HepG2 (cell line): Measurements from ENCODE around the gene SNX21. TPM values are rescaled to one million over a fixed set of nuclear protein-coding genes. Genes with fewer than 3 reads are reported as not detected.

Source experiments
- ATF7-NPFF ChIP-seq: sonication (generic); formaldehyde crosslinking; IDR thresholded peaks from 2 replicates; pipeline ENCODE4 v1.8.1; 2023; ENCODE audit warnings: mild to moderate bottlenecking, low read depth, missing genetic modification reagents, moderate library complexity
- MIER3 ChIP-seq: IDR thresholded peaks from 2 replicates; pipeline ENCODE4 v1.6.1; 2016; ENCODE audit warnings: missing compliant biosample characterization, borderline replicate concordance
- NFE2L1 ChIP-seq: sonication (generic); formaldehyde crosslinking; IDR thresholded peaks from 2 replicates; pipeline ENCODE4 v1.4.0; 2020; ENCODE audit warnings: missing genetic modification reagents, mild to moderate bottlenecking, borderline replicate concordance
- NR2F6 ChIP-seq, 2 experiments: IDR thresholded peaks; 2 replicates each; pipeline ENCODE4 v1.6.1; 2016; ENCODE audit warnings: antibody characterized with exemption in 1 of 2, mild to moderate bottlenecking in 1 of 2
- PLSCR1 ChIP-seq: sonication (generic); formaldehyde crosslinking; IDR thresholded peaks from 2 replicates; pipeline ENCODE4 v1.5.0; 2020; ENCODE audit warnings: missing genetic modification reagents, mild to moderate bottlenecking, borderline replicate concordance
- SALL1 ChIP-seq: sonication (generic); formaldehyde crosslinking; IDR thresholded peaks from 2 replicates; pipeline ENCODE4 v1.8.0; 2022; ENCODE audit warnings: mild to moderate bottlenecking, missing genetic modification reagents
- SETDB1 ChIP-seq: sonication (generic); formaldehyde crosslinking; IDR thresholded peaks from 2 replicates; pipeline ENCODE4 v1.5.1; 2020; ENCODE audit warnings: missing genetic modification reagents, mild to moderate bottlenecking, borderline replicate concordance
- SP2 ChIP-seq: sonication (generic); formaldehyde crosslinking; IDR thresholded peaks from 2 replicates; pipeline ENCODE4 v1.5.1; 2020; ENCODE audit warnings: mild to moderate bottlenecking, missing genetic modification reagents
- SSRP1 ChIP-seq: IDR thresholded peaks from 2 replicates; pipeline ENCODE4 v1.6.1; 2016; ENCODE audit warnings: control low read depth
- TBX3 ChIP-seq: fragments of 450-650 bp; IDR thresholded peaks from 2 replicates; pipeline ENCODE4 v1.6.1; 2017; ENCODE audit warnings: antibody characterized with exemption, mild to moderate bottlenecking, inconsistent platforms, borderline replicate concordance
- ZFY ChIP-seq: sonication (generic); formaldehyde crosslinking; IDR thresholded peaks from 2 replicates; pipeline ENCODE4 v1.4.0; 2020; ENCODE audit warnings: missing genetic modification reagents
- ZNF10 ChIP-seq: sonication (generic); formaldehyde crosslinking; IDR thresholded peaks from 2 replicates; pipeline ENCODE4 v1.4.0; 2020; ENCODE audit warnings: mild to moderate bottlenecking, low read depth, missing genetic modification reagents, borderline replicate concordance
- ZNF180 ChIP-seq: sonication (generic); formaldehyde crosslinking; IDR thresholded peaks from 2 replicates; pipeline ENCODE4 v1.4.0; 2020; ENCODE audit warnings: low read depth, missing genetic modification reagents, borderline replicate concordance
- ZNF207 ChIP-seq: fragments of 450-650 bp; IDR thresholded peaks from 2 replicates; pipeline ENCODE4 v1.6.1; 2016; ENCODE audit warnings: antibody characterized with exemption, borderline replicate concordance
- ZNF34 ChIP-seq: sonication (generic); formaldehyde crosslinking; IDR thresholded peaks from 2 replicates; pipeline ENCODE4 v1.4.0; 2020; ENCODE audit warnings: mild to moderate bottlenecking, missing genetic modification reagents, borderline replicate concordance
- ZNF614 ChIP-seq: IDR thresholded peaks from 2 replicates; pipeline ENCODE4 v1.6.1; 2018; ENCODE audit warnings: missing biosample characterization, missing genetic modification reagents, inconsistent platforms, borderline replicate concordance
- ZNF709 ChIP-seq: sonication (generic); formaldehyde crosslinking; IDR thresholded peaks from 2 replicates; pipeline ENCODE4 v1.5.0; 2020; ENCODE audit warnings: mild to moderate bottlenecking, missing genetic modification reagents
- polyA plus RNA-seq, 8 experiments: library from polyadenylated mRNA; depleted of rRNA in 3 of 8; stranded (reverse) in 7 of 8; unstranded in 1 of 8; fragments of >200 nt; fragmentation: Illumina TruSeq in 4 of 8; extraction: Trizol in 4 of 8; gene quantifications; 2 replicates each; pipeline versions ENCODE4 v1.2.1 to v1.2.3, GENCODE V29; 2011 to 2016; ENCODE audit warnings: low read depth in 4 of 8, missing spikeins in 1 of 8, mixed read lengths in 1 of 8; ENCODE audit not compliant: insufficient read depth in 1 of 8
- total RNA-seq, 5 experiments: library from RNA; depleted of rRNA; stranded (reverse); fragments of >200 nt; fragmentation: Illumina TruSeq; extraction: Trizol; gene quantifications; 2 replicates each; pipeline ENCODE4 v1.2.3, GENCODE V29; 2016; ENCODE audit warnings: low read depth in 1 of 5
- TF ChIP-seq, protein P1 (sequence below): sonication (generic); formaldehyde crosslinking; conservative IDR thresholded peaks from 2 replicates; pipeline ENCODE4 v1.4.0; 2020; ENCODE audit warnings: missing genetic modification reagents
- TF ChIP-seq, protein P2 (sequence below): IDR thresholded peaks from 2 replicates; pipeline ENCODE4 v1.6.1; 2012; ENCODE audit warnings: inconsistent platforms
- TF ChIP-seq, protein P3 (sequence below): sonication (generic); formaldehyde crosslinking; conservative IDR thresholded peaks from 2 replicates; pipeline ENCODE4 v1.4.0; 2020; ENCODE audit warnings: missing genetic modification reagents
- TF ChIP-seq, protein P4 (sequence below): sonication (generic); formaldehyde crosslinking; IDR thresholded peaks from 2 replicates; pipeline ENCODE4 v1.5.1; 2020; ENCODE audit warnings: mild to moderate bottlenecking, missing genetic modification reagents

Gene SNX21
- total and polyA plus RNA-seq, 2 of the 13 experiments (the other 11 are each of a cell fraction or from before 2014, with no cell fraction given), result 7.7 to 12.8 TPM

DNA sequence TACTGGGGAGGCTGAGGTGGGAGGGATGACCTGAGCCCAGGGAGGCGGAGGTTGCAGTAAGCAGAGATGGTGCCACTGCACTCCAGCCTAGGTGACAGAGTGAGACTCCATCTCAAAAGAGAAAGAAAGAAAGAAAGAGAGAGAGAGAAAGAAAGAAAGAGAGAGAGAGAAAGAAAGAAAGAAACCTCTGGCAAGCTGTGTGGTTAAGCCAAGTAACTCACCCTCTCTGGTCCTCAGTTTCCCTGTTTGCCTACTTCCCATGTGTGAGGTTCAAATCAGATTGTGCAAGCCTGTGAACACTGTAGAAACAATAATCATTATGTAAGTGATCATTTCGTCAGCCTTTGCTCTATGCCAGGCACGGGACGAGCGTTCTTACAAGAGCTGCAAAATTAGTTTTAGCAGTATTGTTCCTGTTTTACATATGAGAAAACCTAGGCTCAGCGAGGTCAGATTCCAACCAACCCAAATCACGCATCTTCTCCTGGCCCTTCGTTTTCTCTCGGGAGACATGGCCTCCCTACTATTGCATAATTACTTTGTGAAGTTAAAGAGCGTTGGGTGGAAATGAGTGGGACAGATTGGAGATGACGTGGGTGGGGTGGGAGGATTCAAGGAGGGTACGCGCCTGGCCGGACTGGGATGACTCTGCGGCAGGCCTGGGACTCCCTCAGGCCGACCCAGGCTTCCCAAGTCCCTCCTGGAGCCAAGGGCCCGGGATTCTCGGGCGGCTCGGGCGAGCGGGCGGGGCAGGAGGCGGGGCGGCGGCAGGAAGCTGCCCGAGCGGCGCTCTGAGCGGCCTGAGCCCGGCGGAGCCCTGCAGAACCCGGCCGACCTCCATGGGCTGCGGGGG, at the start of gene SNX21 (continued):
- peak; percentile 94 for TF ChIP-seq ZFY (CRISPR knock-in tag)
- TF ChIP-seq MIER3, result no peak
- TF ChIP-seq NR2F6 (IDR thresholded peaks at IDR 0.05), result peak; percentile 12; the same call in 1 of the 2 replicates
- TF ChIP-seq NR2F6 (CRISPR knock-in tag; IDR thresholded peaks at IDR 0.05), result no peak
- TF ChIP-seq, protein P1, sequence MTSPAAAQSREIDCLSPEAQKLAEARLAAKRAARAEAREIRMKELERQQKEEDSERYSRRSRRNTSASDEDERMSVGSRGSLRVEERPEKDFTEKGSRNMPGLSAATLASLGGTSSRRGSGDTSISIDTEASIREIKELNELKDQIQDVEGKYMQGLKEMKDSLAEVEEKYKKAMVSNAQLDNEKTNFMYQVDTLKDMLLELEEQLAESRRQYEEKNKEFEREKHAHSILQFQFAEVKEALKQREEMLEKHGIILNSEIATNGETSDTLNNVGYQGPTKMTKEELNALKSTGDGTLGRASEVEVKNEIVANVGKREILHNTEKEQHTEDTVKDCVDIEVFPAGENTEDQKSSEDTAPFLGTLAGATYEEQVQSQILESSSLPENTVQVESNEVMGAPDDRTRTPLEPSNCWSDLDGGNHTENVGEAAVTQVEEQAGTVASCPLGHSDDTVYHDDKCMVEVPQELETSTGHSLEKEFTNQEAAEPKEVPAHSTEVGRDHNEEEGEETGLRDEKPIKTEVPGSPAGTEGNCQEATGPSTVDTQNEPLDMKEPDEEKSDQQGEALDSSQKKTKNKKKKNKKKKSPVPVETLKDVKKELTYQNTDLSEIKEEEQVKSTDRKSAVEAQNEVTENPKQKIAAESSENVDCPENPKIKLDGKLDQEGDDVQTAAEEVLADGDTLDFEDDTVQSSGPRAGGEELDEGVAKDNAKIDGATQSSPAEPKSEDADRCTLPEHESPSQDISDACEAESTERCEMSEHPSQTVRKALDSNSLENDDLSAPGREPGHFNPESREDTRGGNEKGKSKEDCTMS (CRISPR knock-in tag), result no peak
- TF ChIP-seq, protein P2, sequence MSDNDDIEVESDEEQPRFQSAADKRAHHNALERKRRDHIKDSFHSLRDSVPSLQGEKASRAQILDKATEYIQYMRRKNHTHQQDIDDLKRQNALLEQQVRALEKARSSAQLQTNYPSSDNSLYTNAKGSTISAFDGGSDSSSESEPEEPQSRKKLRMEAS, result 0 out of 2 replicates have a peak, but pooled peaks have one; percentile 9
- no peak for TF ChIP-seq ZNF10 (CRISPR knock-in tag)
- no peak for TF ChIP-seq PLSCR1 (CRISPR knock-in tag)
- peak; percentile 87 for TF ChIP-seq SSRP1 (CRISPR knock-in tag)
- peak; percentile 88 for TF ChIP-seq ATF7-NPFF (CRISPR knock-in tag)
- peak; percentile 57 for TF ChIP-seq ZNF614 (CRISPR knock-in tag)
- no peak for TF ChIP-seq NFE2L1 (CRISPR knock-in tag)
- peak; percentile 12; the same call in 1 of the 2 replicates for TF ChIP-seq TBX3
- TF ChIP-seq ZNF34, result peak; percentile 36; the same call in 1 of the 2 replicates
- no peak for TF ChIP-seq ZNF180
- TF ChIP-seq, protein P3, sequence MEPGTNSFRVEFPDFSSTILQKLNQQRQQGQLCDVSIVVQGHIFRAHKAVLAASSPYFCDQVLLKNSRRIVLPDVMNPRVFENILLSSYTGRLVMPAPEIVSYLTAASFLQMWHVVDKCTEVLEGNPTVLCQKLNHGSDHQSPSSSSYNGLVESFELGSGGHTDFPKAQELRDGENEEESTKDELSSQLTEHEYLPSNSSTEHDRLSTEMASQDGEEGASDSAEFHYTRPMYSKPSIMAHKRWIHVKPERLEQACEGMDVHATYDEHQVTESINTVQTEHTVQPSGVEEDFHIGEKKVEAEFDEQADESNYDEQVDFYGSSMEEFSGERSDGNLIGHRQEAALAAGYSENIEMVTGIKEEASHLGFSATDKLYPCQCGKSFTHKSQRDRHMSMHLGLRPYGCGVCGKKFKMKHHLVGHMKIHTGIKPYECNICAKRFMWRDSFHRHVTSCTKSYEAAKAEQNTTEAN (CRISPR knock-in tag), result no peak; the same call in 1 of the 2 replicates
- 0 out of 2 replicates have a peak, but pooled peaks have one; percentile 46 for TF ChIP-seq ZNF709
- no peak for TF ChIP-seq ZNF207
- TF ChIP-seq SALL1 (CRISPR knock-in tag), result peak; percentile 71
- TF ChIP-seq, protein P4, sequence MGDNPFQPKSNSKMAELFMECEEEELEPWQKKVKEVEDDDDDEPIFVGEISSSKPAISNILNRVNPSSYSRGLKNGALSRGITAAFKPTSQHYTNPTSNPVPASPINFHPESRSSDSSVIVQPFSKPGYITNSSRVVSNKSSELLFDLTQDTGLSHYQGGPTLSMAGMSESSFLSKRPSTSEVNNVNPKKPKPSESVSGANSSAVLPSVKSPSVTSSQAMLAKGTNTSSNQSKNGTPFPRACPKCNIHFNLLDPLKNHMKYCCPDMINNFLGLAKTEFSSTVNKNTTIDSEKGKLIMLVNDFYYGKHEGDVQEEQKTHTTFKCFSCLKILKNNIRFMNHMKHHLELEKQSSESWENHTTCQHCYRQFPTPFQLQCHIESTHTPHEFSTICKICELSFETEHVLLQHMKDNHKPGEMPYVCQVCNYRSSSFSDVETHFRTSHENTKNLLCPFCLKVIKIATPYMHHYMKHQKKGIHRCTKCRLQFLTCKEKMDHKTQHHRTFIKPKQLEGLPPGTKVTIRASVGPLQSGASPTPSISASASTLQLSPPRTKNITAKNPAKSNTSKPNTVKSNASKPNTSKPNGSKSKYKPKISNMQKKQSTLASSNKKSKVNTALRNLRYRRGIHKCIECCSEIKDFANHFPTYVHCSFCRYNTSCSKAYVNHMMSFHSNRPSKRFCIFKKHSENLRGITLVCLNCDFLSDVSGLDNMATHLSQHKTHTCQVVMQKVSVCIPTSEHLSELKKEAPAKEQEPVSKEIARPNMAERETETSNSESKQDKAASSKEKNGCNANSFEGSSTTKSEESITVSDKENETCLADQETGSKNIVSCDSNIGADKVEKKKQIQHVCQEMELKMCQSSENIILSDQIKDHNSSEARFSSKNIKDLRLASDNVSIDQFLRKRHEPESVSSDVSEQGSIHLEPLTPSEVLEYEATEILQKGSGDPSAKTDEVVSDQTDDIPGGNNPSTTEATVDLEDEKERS (CRISPR knock-in tag), result no peak
- TF ChIP-seq SETDB1, result no peak
- no peak for TF ChIP-seq SP2 (CRISPR knock-in tag)
